LNCaP clone FGC (cell line): Measurements from ENCODE around the gene MYCT1.

ENCODE experiments used
- DNase-seq: peaks from one replicate; pipeline ENCODE4 v3.0.0-alpha.2; 2011; ENCODE audit warnings: low read depth
- H3K4me3 ChIP-seq: 2 replicates; pipeline ENCODE4 v1.5.1; 2011; ENCODE audit warnings: mild to moderate bottlenecking, low read depth, low read length, control low read depth
- CTCF ChIP-seq: IDR thresholded peaks from 2 replicates; pipeline ENCODE4 v1.5.1; 2012; ENCODE audit warnings: mild to moderate bottlenecking; ENCODE audit not compliant: control insufficient read depth, insufficient read depth; ENCODE audit errors: extremely low read depth

Gene MYCT1

GRCh38 chr6:152716322-152716721 lies 18.6 kb downstream of the MYCT1 start:
- TF ChIP-seq CTCF: no peak
- no peak for DNase-seq
- no peak overlapping the region for H3K4me3 ChIP-seq

GRCh38 chr6:152720974-152721373 lies 23.3 kb downstream of the MYCT1 start:
- TF ChIP-seq CTCF: no peak
- DNase-seq: no peak
- H3K4me3 ChIP-seq: no peak overlapping the region

GRCh38 chr6:152721956-152722355 lies 24.3 kb downstream of the MYCT1 start:
- TF ChIP-seq CTCF: no peak
- no peak for DNase-seq
- no peak overlapping the region for H3K4me3 ChIP-seq

- TF ChIP-seq CTCF: no peak
- H3K4me3 ChIP-seq: no peak overlapping the region
- no peak for DNase-seq
Measured at GRCh38 chr6:152723398-152723797, 25.7 kb downstream of the MYCT1 start.

GRCh38 chr6:152726313-152726712 lies 28.6 kb downstream of the MYCT1 start:
- no peak overlapping the region for H3K4me3 ChIP-seq
- no peak for DNase-seq
- no peak for TF ChIP-seq CTCF

GRCh38 chr6:152727507-152727906 lies 29.8 kb downstream of the MYCT1 start:
- H3K4me3 ChIP-seq: no peak overlapping the region
- DNase-seq: no peak
- peak; percentile 55 for TF ChIP-seq CTCF

- no peak for TF ChIP-seq CTCF
- no peak for DNase-seq
- no peak overlapping the region for H3K4me3 ChIP-seq
Measured at GRCh38 chr6:152734630-152735029, 36.9 kb downstream of the MYCT1 start.
